Measurements from ENCODE around the gene SP6. TPM values are rescaled to one million over a fixed set of nuclear protein-coding genes. Genes with fewer than 3 reads are reported as not detected.

The SP6 gene
- polyA plus RNA-seq, 1 experiment: 0.04 TPM

- ChIA-PET CTCF (interaction anchor here (1.1 to 2.5 kb wide), 2 partner anchors 10 to 39 kb away, joined by 3 to 17 read pairs; partner anchors contain the start of gene SCRN2), POLR2A (interaction anchor here (0.9 kb wide), 1 partner anchor 16 kb away, joined by 3 read pairs; no protein-coding TSS in a partner anchor)
- Histone ChIP-seq H3K9me3 (ENCODE audit: control insufficient read depth, insufficient read depth, low read length) (no peaks in the 10 kb centered on the region; the same call in 1 of the 2 replicates), H3K27ac (ENCODE audit: low read depth, low read length) (no peak overlapping the region), H3K27me3 (ENCODE audit: control insufficient read depth, insufficient read depth, low read length) (peaks cover 5% of the 10 kb centered on the region), H3K4me3 (ENCODE audit: low read depth, low read length) (no peak overlapping the region)
- no peak for TF ChIP-seq CTCF (IDR thresholded peaks at IDR 0.05; ENCODE audit: low read depth, low read length)
- no peak for DNase-seq (ENCODE audit: low read depth, low spot score)
Measured at GRCh38 chr17:47879776-47880454, 29.0 kb upstream of the SP6 start.

- no peak for TF ChIP-seq CTCF (IDR thresholded peaks at IDR 0.05; ENCODE audit: low read depth, low read length)
- H3K27me3 ChIP-seq (ENCODE audit: control insufficient read depth, insufficient read depth, low read length): peaks cover 3% of the 10 kb centered on the region
- ChIA-PET POLR2A (interaction anchor here (0.9 kb wide), 1 partner anchor 16 kb away, joined by 3 read pairs; no protein-coding TSS in a partner anchor), CTCF (interaction anchor here (1.1 to 2.5 kb wide), 2 partner anchors 11 to 38 kb away, joined by 3 to 17 read pairs; partner anchors contain the start of gene SCRN2)
- no peak for DNase-seq (ENCODE audit: low read depth, low spot score)
- H3K4me3 ChIP-seq (ENCODE audit: low read depth, low read length): no peak overlapping the region
- no peaks in the 10 kb centered on the region; the same call in 1 of the 2 replicates for H3K9me3 ChIP-seq (ENCODE audit: control insufficient read depth, insufficient read depth, low read length)
- no peak overlapping the region for H3K27ac ChIP-seq (ENCODE audit: low read depth, low read length)
Measured at GRCh38 chr17:47879028-47879585, 28.1 kb upstream of the SP6 start.

GRCh38 chr17:47878203-47879027 is 27.5 kb upstream of the SP6 start:
- Histone ChIP-seq H3K27me3 (ENCODE audit: control insufficient read depth, insufficient read depth, low read length) (peaks cover 7% of the 10 kb centered on the region), H3K27ac (ENCODE audit: low read depth, low read length) (no peak overlapping the region), H3K4me3 (ENCODE audit: low read depth, low read length) (no peak overlapping the region), H3K9me3 (ENCODE audit: control insufficient read depth, insufficient read depth, low read length) (no peaks in the 10 kb centered on the region; the same call in 1 of the 2 replicates)
- ChIA-PET CTCF (interaction anchor here (2.5 kb wide), 1 partner anchor 12 kb away, joined by 17 read pairs; no protein-coding TSS in a partner anchor), POLR2A (no interaction called here)
- TF ChIP-seq CTCF (IDR thresholded peaks at IDR 0.05; ENCODE audit: low read depth, low read length): no peak
- no peak for DNase-seq (ENCODE audit: low read depth, low spot score)

GRCh38 chr17:47877368-47878034 is 26.5 kb upstream of the SP6 start:
- H3K9me3 ChIP-seq (ENCODE audit: control insufficient read depth, insufficient read depth, low read length): no peaks in the 10 kb centered on the region; the same call in 1 of the 2 replicates
- ChIA-PET POLR2A (no interaction called here), CTCF (no interaction called here)
- TF ChIP-seq CTCF (IDR thresholded peaks at IDR 0.05; ENCODE audit: low read depth, low read length): no peak
- no peak overlapping the region for H3K27ac ChIP-seq (ENCODE audit: low read depth, low read length)
- DNase-seq (ENCODE audit: low read depth, low spot score): no peak
- peaks cover 15% of the 10 kb centered on the region for H3K27me3 ChIP-seq (ENCODE audit: control insufficient read depth, insufficient read depth, low read length)
- no peak overlapping the region for H3K4me3 ChIP-seq (ENCODE audit: low read depth, low read length)
